A673 (cell line): ENCODE data around the gene SPATA31C1. TPM values are rescaled to one million over a fixed set of nuclear protein-coding genes. Genes with fewer than 3 reads are reported as not detected.

Experiments
- BruUV-seq: library from RNA; stranded (reverse); fragments of 400-500 nt; replicated peaks from 2 replicates; lab custom pipeline; 2021; lab: Mats Ljungman, UMichigan
- CTCF ChIA-PET: fragments of 300-600 bp; sonication (Branson Sonifier 250); formaldehyde crosslinking; loops from one replicate; lab custom pipeline; 2022; ENCODE audit warnings: antibody characterized with exemption; lab: Charles Lee
- POLR2A ChIA-PET: fragments of 300-600 bp; sonication (Branson Sonifier 250); formaldehyde crosslinking; loops from one replicate; lab custom pipeline; 2022; ENCODE audit warnings: antibody characterized with exemption; ENCODE audit not compliant: low non-redundant PET; lab: Charles Lee
- DNase-seq: peaks from one replicate; pipeline ENCODE4 v3.0.0-alpha.2; 2015; ENCODE audit warnings: low spot score
- H3K27ac ChIP-seq: fragments of 200-600 bp; sonication (generic); 2 replicates; pipeline ENCODE4 v1.5.1; 2016; ENCODE audit warnings: mixed run types, low read depth, mild to moderate bottlenecking, mixed read lengths, antibody characterized with exemption, low read length; ENCODE audit not compliant: poor library complexity, severe bottlenecking
- H3K27me3 ChIP-seq: fragments of 200-600 bp; sonication (generic); replicated peaks from 2 replicates; pipeline ENCODE4 v1.6.1; 2017; ENCODE audit warnings: mixed run types, low read depth, mild to moderate bottlenecking, mixed read lengths, antibody characterized with exemption, low read length; ENCODE audit not compliant: insufficient read depth, poor library complexity
- H3K36me3 ChIP-seq: fragments of 200-600 bp; sonication (generic); 2 replicates; pipeline ENCODE4 v1.6.1; 2016; ENCODE audit warnings: mixed run types, mild to moderate bottlenecking, mixed read lengths, antibody characterized with exemption, low read length; ENCODE audit not compliant: insufficient read depth, poor library complexity, severe bottlenecking
- H3K4me1 ChIP-seq: fragments of 200-600 bp; sonication (generic); 2 replicates; pipeline ENCODE4 v1.6.1; 2017; ENCODE audit warnings: mixed run types, mild to moderate bottlenecking, mixed read lengths, antibody characterized with exemption, low read length; ENCODE audit not compliant: insufficient read depth, poor library complexity, severe bottlenecking
- H3K4me3 ChIP-seq: fragments of 200-600 bp; sonication (generic); 2 replicates; pipeline ENCODE4 v1.5.1; 2016; ENCODE audit warnings: low read depth, mixed run types, mild to moderate bottlenecking, mixed read lengths, low read length; ENCODE audit not compliant: poor library complexity, severe bottlenecking
- H3K9me3 ChIP-seq: fragments of 200-600 bp; sonication (generic); 2 replicates; pipeline ENCODE4 v1.6.1; 2016; ENCODE audit warnings: mixed run types, low read depth, mild to moderate bottlenecking, mixed read lengths, antibody characterized with exemption, low read length; ENCODE audit not compliant: poor library complexity, severe bottlenecking
- EZH2 ChIP-seq: fragments of 200-600 bp; sonication (generic); IDR thresholded peaks from 2 replicates; pipeline ENCODE4 v1.6.1; 2017; ENCODE audit warnings: borderline replicate concordance, low read depth, mild to moderate bottlenecking, mixed read lengths, antibody characterized with exemption, low read length; ENCODE audit not compliant: poor library complexity, severe bottlenecking
- intact Hi-C: fragments of 100-400 bp; cut with micrococcal nuclease; formaldehyde crosslinking; loops from one replicate; pipeline ENCODE4 v1.10.0; 2022; ENCODE audit not compliant: unreplicated experiment
- total RNA-seq: library from RNA; stranded (reverse); gene quantifications from 2 replicates; pipeline ENCODE4 v1.2.3, GENCODE V29; 2021
- TF ChIP-seq, protein P1 (sequence below): fragments of 300-800, 200-600 bp; sonication (generic); conservative IDR thresholded peaks from 2 replicates; pipeline ENCODE4 v1.5.1; 2017; ENCODE audit warnings: low read depth, mild to moderate bottlenecking, antibody characterized with exemption, low read length, moderate library complexity, mixed read lengths

The SPATA31C1 gene
- total RNA-seq, 1 experiment from 2014 or later = not detected

- no peaks in the 10 kb centered on the region for H3K36me3 ChIP-seq
- no TSS peak for BruUV-seq
- no peaks in the 10 kb centered on the region for H3K4me1 ChIP-seq
- no peak for TF ChIP-seq EZH2
- TF ChIP-seq, protein P1, sequence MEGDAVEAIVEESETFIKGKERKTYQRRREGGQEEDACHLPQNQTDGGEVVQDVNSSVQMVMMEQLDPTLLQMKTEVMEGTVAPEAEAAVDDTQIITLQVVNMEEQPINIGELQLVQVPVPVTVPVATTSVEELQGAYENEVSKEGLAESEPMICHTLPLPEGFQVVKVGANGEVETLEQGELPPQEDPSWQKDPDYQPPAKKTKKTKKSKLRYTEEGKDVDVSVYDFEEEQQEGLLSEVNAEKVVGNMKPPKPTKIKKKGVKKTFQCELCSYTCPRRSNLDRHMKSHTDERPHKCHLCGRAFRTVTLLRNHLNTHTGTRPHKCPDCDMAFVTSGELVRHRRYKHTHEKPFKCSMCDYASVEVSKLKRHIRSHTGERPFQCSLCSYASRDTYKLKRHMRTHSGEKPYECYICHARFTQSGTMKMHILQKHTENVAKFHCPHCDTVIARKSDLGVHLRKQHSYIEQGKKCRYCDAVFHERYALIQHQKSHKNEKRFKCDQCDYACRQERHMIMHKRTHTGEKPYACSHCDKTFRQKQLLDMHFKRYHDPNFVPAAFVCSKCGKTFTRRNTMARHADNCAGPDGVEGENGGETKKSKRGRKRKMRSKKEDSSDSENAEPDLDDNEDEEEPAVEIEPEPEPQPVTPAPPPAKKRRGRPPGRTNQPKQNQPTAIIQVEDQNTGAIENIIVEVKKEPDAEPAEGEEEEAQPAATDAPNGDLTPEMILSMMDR = peak; percentile 48
- no peaks in the 10 kb centered on the region for H3K9me3 ChIP-seq
- ChIA-PET POLR2A (no interaction called here), CTCF (interaction anchor here (1.6 kb wide), 1 partner anchor 199 kb away, joined by 3 read pairs; no protein-coding TSS in a partner anchor)
- intact Hi-C loops = no loop called here
- no peaks in the 10 kb centered on the region for H3K27me3 ChIP-seq
- no peak overlapping the region for H3K4me3 ChIP-seq
- no peak for DNase-seq
- H3K27ac ChIP-seq = no peak overlapping the region
Measured at GRCh38 chr9:87883990-87884389, 33.8 kb upstream of the SPATA31C1 start.

DNA sequence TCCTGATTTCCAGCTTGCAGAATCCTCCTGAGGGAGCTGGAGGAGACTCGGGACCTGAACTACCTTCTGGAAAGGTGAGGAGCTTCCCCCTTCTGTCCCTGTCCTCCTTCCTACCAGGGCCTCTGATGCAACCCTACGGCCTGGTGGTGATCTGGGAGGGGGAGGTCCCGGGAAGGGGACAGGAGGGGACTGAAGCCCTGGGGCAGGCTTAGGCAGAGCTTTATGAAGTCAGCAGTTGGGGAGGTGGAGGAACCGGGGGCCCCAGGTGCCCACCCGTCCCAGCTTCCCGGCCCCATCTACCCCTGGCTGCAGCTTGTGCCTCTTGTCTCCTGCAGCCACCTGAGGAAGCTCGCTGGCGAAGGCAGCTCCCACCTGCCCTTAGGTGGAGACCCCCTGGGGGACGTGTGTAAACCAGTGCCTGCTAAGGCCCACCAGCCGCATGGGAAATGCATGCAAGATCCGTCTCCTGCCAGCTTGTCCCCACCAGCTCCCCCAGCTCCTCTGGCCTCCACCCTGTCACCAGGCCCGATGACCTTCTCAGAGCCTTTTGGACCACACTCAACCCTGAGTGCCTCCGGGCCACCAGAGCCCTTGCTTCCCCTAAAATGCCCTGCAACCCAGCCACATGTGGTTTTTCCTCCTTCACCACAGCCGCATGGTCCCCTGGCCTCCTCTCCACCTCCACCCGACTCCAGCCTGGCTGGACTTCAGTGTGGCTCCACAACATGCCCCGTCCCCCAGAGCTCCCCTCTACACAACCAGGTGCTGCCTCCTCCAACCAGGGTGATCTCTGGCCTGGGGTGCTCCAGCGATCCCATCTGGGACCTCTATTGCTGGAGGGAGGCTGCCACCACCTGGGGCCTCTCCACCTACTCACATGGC lies 32.9 kb upstream of the SPATA31C1 start:
- DNase-seq = no peak
- H3K4me1 ChIP-seq = no peaks in the 10 kb centered on the region
- no peaks in the 10 kb centered on the region for H3K27me3 ChIP-seq
- H3K9me3 ChIP-seq = no peaks in the 10 kb centered on the region
- H3K27ac ChIP-seq = no peak overlapping the region
- TF ChIP-seq EZH2 = no peak
- TF ChIP-seq, protein P1 = no peak
- BruUV-seq = no TSS peak
- POLR2A ChIA-PET = no interaction called here
- H3K36me3 ChIP-seq = no peaks in the 10 kb centered on the region
- intact Hi-C loops = no loop called here
- CTCF ChIA-PET = interaction anchor here (1.6 kb wide), 1 partner anchor 200 kb away, joined by 3 read pairs; no protein-coding TSS in a partner anchor
- H3K4me3 ChIP-seq = no peak overlapping the region

DNA sequence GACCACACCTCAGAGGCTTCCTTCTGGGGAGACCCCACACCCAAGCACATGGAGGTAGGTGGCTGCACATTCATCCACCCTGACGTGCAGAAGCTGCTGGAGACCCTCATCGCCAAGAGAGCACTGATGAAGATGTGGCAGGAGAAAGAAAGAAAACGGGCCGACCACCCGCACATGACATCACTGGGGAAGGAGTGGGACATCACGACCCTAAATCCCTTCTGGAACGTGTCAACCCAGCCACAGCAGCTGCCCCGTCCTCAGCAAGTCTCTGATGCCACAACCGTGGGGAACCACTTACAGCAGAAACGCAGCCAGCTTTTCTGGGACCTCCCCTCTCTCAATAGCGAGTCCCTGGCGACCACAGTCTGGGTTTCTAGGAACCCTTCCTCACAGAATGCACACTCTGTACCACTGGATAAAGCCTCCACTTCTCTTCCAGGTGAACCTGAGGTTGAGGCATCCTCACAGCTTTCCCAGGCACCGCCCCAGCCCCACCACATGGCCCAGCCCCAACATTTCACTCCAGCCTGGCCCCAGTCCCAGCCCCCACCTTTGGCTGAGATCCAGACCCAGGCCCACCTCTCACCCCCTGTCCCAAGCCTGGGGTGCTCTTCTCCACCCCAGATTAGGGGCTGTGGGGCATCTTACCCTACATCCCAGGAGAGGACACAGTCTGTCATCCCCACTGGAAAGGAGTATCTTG lies 32.1 kb upstream of the SPATA31C1 start:
- Histone ChIP-seq H3K9me3 (no peaks in the 10 kb centered on the region), H3K27me3 (no peaks in the 10 kb centered on the region), H3K27ac (no peak overlapping the region), H3K4me3 (no peak overlapping the region), H3K4me1 (no peaks in the 10 kb centered on the region), H3K36me3 (no peaks in the 10 kb centered on the region)
- intact Hi-C loops = no loop called here
- ChIA-PET CTCF (no interaction called here), POLR2A (no interaction called here)
- BruUV-seq = no TSS peak
- DNase-seq = no peak
- TF ChIP-seq, protein P1 = no peak
- TF ChIP-seq EZH2 = no peak
